H1 (cell line): ENCODE measurements around the gene TGFB2. TPM values are rescaled to one million over a fixed set of nuclear protein-coding genes. Genes with fewer than 3 reads are reported as not detected.

Experiments used
- CTCF ChIA-PET: fragments of 300-600 bp; sonication (Branson Sonifier 250); formaldehyde crosslinking; loops from one replicate; lab custom pipeline; 2021; ENCODE audit not compliant: partially characterized antibody; lab: Charles Lee
- POLR2A ChIA-PET: fragments of 300-600 bp; sonication (Branson Sonifier 250); formaldehyde crosslinking; loops from one replicate; lab custom pipeline; 2021; ENCODE audit warnings: inconsistent platforms; ENCODE audit not compliant: partially characterized antibody; lab: Charles Lee
- DNase-seq, 2 experiments: peaks; one replicate each; pipeline versions ENCODE4 v3.0.0 to v3.0.0-alpha.2; 2010 to 2022; ENCODE audit warnings: low spot score in 2 of 2, low read depth in 1 of 2, mixed read lengths in 1 of 2
- FAIRE-seq: peaks from 2 replicates; lab custom pipeline; 2011; peaks lifted over from hg19 to GRCh38; lab: Jason Lieb, UNC
- H2AFZ ChIP-seq: 2 replicates; pipeline ENCODE4 v1.8.1; 2012; ENCODE audit warnings: low read length, inconsistent platforms
- H2AK5ac ChIP-seq: 2 replicates; pipeline ENCODE4 v1.6.1; 2013; ENCODE audit warnings: low read depth, low read length
- H2BK120ac ChIP-seq: replicated peaks from 2 replicates; pipeline ENCODE3; 2013; ENCODE audit warnings: low read depth, low read length, inconsistent platforms
- H2BK12ac ChIP-seq: 2 replicates; pipeline ENCODE4 v1.6.1; 2013; ENCODE audit warnings: low read depth, low read length
- H2BK15ac ChIP-seq: 2 replicates; pipeline ENCODE4 v1.6.1; 2013; ENCODE audit warnings: low read length
- H2BK20ac ChIP-seq: 2 replicates; pipeline ENCODE4 v1.6.1; 2013; ENCODE audit warnings: low read length
- H2BK5ac ChIP-seq: 2 replicates; pipeline ENCODE4 v1.6.1; 2013; ENCODE audit warnings: low read depth, low read length
- H3K14ac ChIP-seq: 2 replicates; pipeline ENCODE4 v1.6.1; 2013; ENCODE audit warnings: inconsistent platforms; ENCODE audit not compliant: insufficient read length
- H3K18ac ChIP-seq: 2 replicates; pipeline ENCODE4 v1.6.1; 2013; ENCODE audit warnings: low read length; ENCODE audit errors: extremely low read depth
- H3K23ac ChIP-seq: 2 replicates; pipeline ENCODE4 v1.6.1; 2013; ENCODE audit warnings: inconsistent platforms; ENCODE audit not compliant: insufficient read length
- H3K23me2 ChIP-seq: 2 replicates; pipeline ENCODE4 v1.6.1; 2013; ENCODE audit warnings: low read depth, low read length
- H3K27ac ChIP-seq: 2 replicates; pipeline ENCODE4 v1.6.1; 2011; ENCODE audit warnings: low read depth, low read length, inconsistent platforms
- H3K27me3 ChIP-seq, 4 experiments: replicated peaks in 1 of 4; 1 replicate in 1 of 4; 2 replicates in 3 of 4; pipeline versions ENCODE4 v1.6.1 to v1.8.1; 2011 to 2013; ENCODE audit warnings: low read length in 3 of 4, mild to moderate bottlenecking in 3 of 4, inconsistent platforms in 2 of 4, mixed read lengths in 2 of 4, moderate library complexity in 1 of 4; ENCODE audit not compliant: control insufficient read depth in 3 of 4, insufficient read depth in 3 of 4; ENCODE audit errors: extremely low read depth in 1 of 4
- H3K36me3 ChIP-seq, 4 experiments: 2 replicates each; pipeline versions ENCODE4 v1.6.1 to v1.8.1; 2011 to 2013; ENCODE audit warnings: mild to moderate bottlenecking in 4 of 4, low read length in 3 of 4, moderate library complexity in 2 of 4, control low read depth in 1 of 4, inconsistent platforms in 1 of 4; ENCODE audit not compliant: insufficient read depth in 4 of 4, control insufficient read depth in 2 of 4
- H3K4ac ChIP-seq: replicated peaks from 2 replicates; pipeline ENCODE3; 2013; ENCODE audit warnings: low read length, low read depth, mixed read lengths, inconsistent platforms; ENCODE audit not compliant: insufficient read length
- H3K4me1 ChIP-seq, 4 experiments: replicated peaks in 1 of 4; 1 replicate in 1 of 4; 2 replicates in 3 of 4; pipeline versions ENCODE4 v1.6.1 to v1.8.1; 2011 to 2013; ENCODE audit warnings: low read length in 3 of 4, inconsistent platforms in 2 of 4, mixed read lengths in 1 of 4; ENCODE audit not compliant: insufficient read depth in 4 of 4, control insufficient read depth in 3 of 4
- H3K4me2 ChIP-seq, 2 experiments: 2 replicates each; pipeline versions ENCODE4 v1.6.1 to v1.8.1; 2011 to 2013; ENCODE audit warnings: low read depth in 2 of 2, low read length in 2 of 2, control low read depth in 1 of 2, inconsistent platforms in 1 of 2, mild to moderate bottlenecking in 1 of 2; ENCODE audit not compliant: insufficient read depth in 1 of 2
- H3K4me3 ChIP-seq, 4 experiments: fragments of 200-600, 300-600 bp in 1 of 4; sonication (generic), shearing (Covaris generic), sonication (Bioruptor Twin) in 1 of 4; 2 replicates each; pipeline versions ENCODE4 v1.5.1 to v1.8.1; 2011 to 2016; ENCODE audit warnings: low read length in 4 of 4, low read depth in 3 of 4, control low read depth in 2 of 4, inconsistent platforms in 2 of 4, mild to moderate bottlenecking in 2 of 4, mixed read lengths in 1 of 4, moderate library complexity in 1 of 4; ENCODE audit not compliant: insufficient read depth in 2 of 4; ENCODE audit errors: extremely low read depth in 1 of 4
- H3K56ac ChIP-seq: replicated peaks from 2 replicates; pipeline ENCODE3; 2013; ENCODE audit warnings: low read depth, mild to moderate bottlenecking, mixed read lengths, low read length, inconsistent platforms; ENCODE audit not compliant: insufficient read length
- H3K79me1 ChIP-seq: 2 replicates; pipeline ENCODE4 v1.6.1; 2013; ENCODE audit warnings: low read depth, low read length, control low read depth
- H3K79me2 ChIP-seq, 2 experiments: 2 replicates each; pipeline versions ENCODE4 v1.6.1 to v1.8.1; 2012 to 2013; ENCODE audit warnings: low read length in 2 of 2, mild to moderate bottlenecking in 2 of 2, inconsistent platforms in 1 of 2; ENCODE audit not compliant: insufficient read depth in 2 of 2, control insufficient read depth in 1 of 2
- H3K9ac ChIP-seq, 4 experiments: replicated peaks in 1 of 4; 1 replicate in 1 of 4; 2 replicates in 3 of 4; pipeline versions ENCODE4 v1.6.1 to v1.8.1; 2011 to 2013; ENCODE audit warnings: low read depth in 3 of 4, low read length in 3 of 4, control low read depth in 2 of 4, mild to moderate bottlenecking in 2 of 4, moderate library complexity in 2 of 4, inconsistent platforms in 1 of 4; ENCODE audit errors: extremely low read depth in 1 of 4
- H3K9me3 ChIP-seq, 2 experiments: 2 replicates each; pipeline versions ENCODE4 v1.6.1 to v1.8.1; 2012 to 2013; ENCODE audit warnings: mild to moderate bottlenecking in 2 of 2, moderate library complexity in 2 of 2, control low read depth in 1 of 2, inconsistent platforms in 1 of 2, low read depth in 1 of 2, low read length in 1 of 2, mixed read lengths in 1 of 2; ENCODE audit not compliant: insufficient read depth in 2 of 2
- H4K20me1 ChIP-seq, 2 experiments: replicated peaks in 1 of 2; 2 replicates each; pipeline versions ENCODE3 to v1.8.1; 2011 to 2013; ENCODE audit warnings: inconsistent platforms in 2 of 2, low read length in 2 of 2, mild to moderate bottlenecking in 1 of 2; ENCODE audit not compliant: insufficient read depth in 2 of 2, control insufficient read depth in 1 of 2
- H4K5ac ChIP-seq: 2 replicates; pipeline ENCODE4 v1.6.1; 2013; ENCODE audit warnings: low read length, low read depth, mixed read lengths, inconsistent platforms; ENCODE audit not compliant: insufficient read length
- H4K8ac ChIP-seq: 2 replicates; pipeline ENCODE4 v1.8.0; 2013; ENCODE audit warnings: mild to moderate bottlenecking, moderate library complexity, low read length, inconsistent platforms; ENCODE audit not compliant: insufficient read depth; ENCODE audit errors: extremely low read depth
- H4K91ac ChIP-seq: replicated peaks from 2 replicates; pipeline ENCODE3; 2013; ENCODE audit warnings: low read length, mixed read lengths, inconsistent platforms; ENCODE audit not compliant: insufficient read length
- BCL11A ChIP-seq, 2 experiments: IDR thresholded peaks; one replicate each; pipeline ENCODE4 v1.6.1; 2011; ENCODE audit warnings: low read depth in 2 of 2, low read length in 2 of 2, mild to moderate bottlenecking in 2 of 2
- CBX5 ChIP-seq: fragments of 300-800, 300-1000 bp; sonication (generic); IDR thresholded peaks from 2 replicates; pipeline ENCODE4 v1.7.1; 2016; ENCODE audit warnings: antibody characterized with exemption, low read length, low read depth
- KDM1A ChIP-seq: fragments of 200-600, 300-600 bp; sonication (generic); IDR thresholded peaks from 2 replicates; pipeline ENCODE4 v1.7.1; 2016; ENCODE audit warnings: mild to moderate bottlenecking, low read length, borderline replicate concordance
- SIRT6 ChIP-seq: IDR thresholded peaks from one replicate; pipeline ENCODE4 v1.7.1; 2012; ENCODE audit warnings: low read length, inconsistent platforms
- polyA plus RNA-seq, 7 experiments: library from polyadenylated mRNA; depleted of rRNA in 3 of 7; stranded (reverse) in 5 of 7; unstranded in 2 of 7; fragments of >200 nt in 5 of 7; fragments of 200-250 nt in 2 of 7; gene quantifications; 1 replicate in 5 of 7; 2 replicates in 1 of 7; 4 replicates in 1 of 7; pipeline versions ENCODE4 v1.2.1 to v1.2.3, GENCODE V29; 2011 to 2013; ENCODE audit warnings: missing spikeins in 2 of 7, mixed read lengths in 2 of 7
- total RNA-seq: library from RNA; stranded (reverse); fragmentation: NEBNext Ultra II Directional; extraction: Animal tissue kit (Norgen Biotek cat#: 25700); gene quantifications from 2 replicates; pipeline ENCODE4 v1.2.1, GENCODE V29; 2021

TGFB2 gene
- total and polyA plus RNA-seq, 2 of the 8 experiments (the other 6 are each of a cell fraction or from before 2014, with no cell fraction given): 0.26 to 0.84 TPM

GRCh38 chr1:218332416-218332815, 12.7 kb upstream of the TGFB2 start:
- Histone ChIP-seq H2BK12ac (no peak overlapping the region), H3K18ac (no peak overlapping the region), H3K14ac (no peak overlapping the region), H3K27ac (no peak overlapping the region), H4K5ac (no peak overlapping the region), H2BK20ac (no peak overlapping the region), H3K9me3 (no peaks in the 10 kb centered on the region), H3K4ac (no peak overlapping the region), H2AFZ (no peak overlapping the region), H4K91ac (no peak overlapping the region), H3K4me3 (no peak overlapping the region), H3K9ac (no peak overlapping the region), H2AK5ac (no peak overlapping the region), H3K23ac (no peak overlapping the region), H3K27me3 (no peaks in the 10 kb centered on the region), H3K79me2 (peaks cover 0 to 4% of the 10 kb centered on the region in 2 experiments; a peak in 1 of 4 replicates), H2BK5ac (no peak overlapping the region), H4K20me1 (no peaks in the 10 kb centered on the region), H3K4me1 (no peaks in the 10 kb centered on the region), H3K4me2 (no peak overlapping the region), H4K8ac (no peak overlapping the region), H3K79me1 (no peaks in the 10 kb centered on the region), H3K23me2 (no peaks in the 10 kb centered on the region), H2BK15ac (no peak overlapping the region), H3K56ac (no peak overlapping the region), H3K36me3 (peaks cover 0 to 6% (median 2%) of the 10 kb centered on the region in 4 experiments; a peak in 2 of 8 replicates), H2BK120ac (no peak overlapping the region)
- FAIRE-seq: no peak
- ChIA-PET CTCF (interaction anchor here (1.2 kb wide), 1 partner anchor 985 kb away, joined by 3 read pairs; no protein-coding TSS in a partner anchor), POLR2A (no interaction called here)
- DNase-seq: no peak
- TF ChIP-seq CBX5: no peak
- TF ChIP-seq SIRT6: no peak
- no peak for TF ChIP-seq BCL11A (IDR thresholded peaks at IDR 0.05; ENCODE audit: low read depth in 2 of 2, low read length in 2 of 2)
- TF ChIP-seq KDM1A: no peak
